HCEC 1CT (cell line): ENCODE results near the gene DLG2.

Experiments used
- DNase-seq: peaks from one replicate; pipeline ENCODE4 v3.0.0-alpha.2; 2017

DLG2 gene

DNA sequence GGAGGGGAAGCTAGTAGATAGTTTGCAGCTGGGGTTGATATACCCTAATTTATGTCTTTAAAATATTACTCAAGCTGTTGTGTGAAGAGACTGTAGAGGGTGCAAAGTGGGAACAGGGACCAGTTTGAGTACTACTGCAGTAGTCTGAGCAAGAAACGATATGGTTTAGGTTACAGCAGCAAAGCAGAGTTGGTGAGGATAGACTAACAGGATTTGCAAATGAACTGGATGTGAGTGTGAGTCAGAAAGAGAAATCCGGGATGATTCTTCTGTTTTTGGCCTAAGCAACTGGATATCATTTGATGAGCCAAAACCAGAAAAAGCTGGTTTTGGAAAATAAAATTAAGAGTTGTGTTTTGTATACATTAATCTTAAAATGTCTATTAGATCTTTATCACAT lies 1591.5 kb downstream of the DLG2 start:
- no peak for DNase-seq

DNA sequence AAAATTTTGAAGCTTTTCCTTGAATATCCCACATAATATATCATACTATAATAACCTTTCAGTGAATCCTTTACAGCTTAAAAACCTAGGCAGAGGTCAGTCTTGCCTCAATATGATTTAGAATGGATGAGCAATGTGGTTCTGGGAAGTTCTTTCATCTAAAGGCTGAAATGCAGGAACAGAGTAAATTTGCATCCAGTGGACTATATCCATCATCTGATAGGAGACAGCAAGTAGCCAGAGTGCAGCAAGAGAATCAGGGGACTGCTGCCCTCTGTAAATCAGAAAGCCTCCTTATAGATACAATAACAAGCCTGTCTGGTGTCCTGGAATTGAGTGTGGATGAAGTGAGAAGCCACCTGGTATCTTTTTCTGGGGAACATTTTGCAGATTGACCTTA lies 1592.7 kb downstream of the DLG2 start:
- no peak for DNase-seq

GRCh38 chr11:84024266-84024665 lies 1602.9 kb downstream of the DLG2 start:
- no peak for DNase-seq

DNA sequence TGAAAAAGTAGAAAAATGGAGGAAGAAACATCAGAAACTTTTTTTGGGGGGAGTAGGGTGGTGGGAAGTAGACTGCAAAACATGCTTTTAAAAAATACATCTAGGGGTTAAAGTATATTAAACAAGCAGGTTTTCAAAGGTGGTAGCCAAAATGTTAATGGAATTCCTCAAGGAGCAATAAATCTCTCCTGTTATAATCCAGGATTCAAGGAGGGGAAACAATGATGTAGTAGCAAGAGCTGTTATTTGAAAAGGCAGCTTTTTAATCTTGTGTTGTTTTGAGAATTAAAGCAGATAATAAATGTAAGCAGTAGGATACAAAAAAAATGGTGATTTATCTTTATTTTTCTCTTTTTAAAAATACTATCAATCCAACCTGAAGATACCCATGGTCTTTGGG lies 1604.4 kb downstream of the DLG2 start:
- no peak for DNase-seq

DNA sequence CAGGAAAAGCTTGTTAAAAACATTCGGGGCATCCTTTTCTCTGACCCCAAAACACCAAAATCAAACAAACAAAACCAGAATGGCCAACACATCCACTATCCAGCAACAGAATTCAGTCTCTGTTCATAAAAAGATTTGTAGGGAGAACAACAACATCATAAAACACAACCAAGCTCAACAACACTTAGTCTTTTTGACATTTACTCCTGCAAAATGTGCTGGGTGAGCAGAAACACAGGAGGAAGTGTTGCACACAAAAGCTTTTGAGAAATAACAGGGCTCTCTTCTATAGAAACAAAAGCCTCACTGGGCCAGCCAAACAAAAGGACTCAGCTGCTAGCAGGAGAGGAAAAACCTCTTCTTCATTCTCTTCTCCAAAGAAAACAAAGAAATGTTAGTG lies 1604.9 kb downstream of the DLG2 start:
- DNase-seq = no peak

- no peak for DNase-seq
These were observed 1605.9 kb downstream of the DLG2 start for GRCh38 chr11:84021291-84021690.

DNA sequence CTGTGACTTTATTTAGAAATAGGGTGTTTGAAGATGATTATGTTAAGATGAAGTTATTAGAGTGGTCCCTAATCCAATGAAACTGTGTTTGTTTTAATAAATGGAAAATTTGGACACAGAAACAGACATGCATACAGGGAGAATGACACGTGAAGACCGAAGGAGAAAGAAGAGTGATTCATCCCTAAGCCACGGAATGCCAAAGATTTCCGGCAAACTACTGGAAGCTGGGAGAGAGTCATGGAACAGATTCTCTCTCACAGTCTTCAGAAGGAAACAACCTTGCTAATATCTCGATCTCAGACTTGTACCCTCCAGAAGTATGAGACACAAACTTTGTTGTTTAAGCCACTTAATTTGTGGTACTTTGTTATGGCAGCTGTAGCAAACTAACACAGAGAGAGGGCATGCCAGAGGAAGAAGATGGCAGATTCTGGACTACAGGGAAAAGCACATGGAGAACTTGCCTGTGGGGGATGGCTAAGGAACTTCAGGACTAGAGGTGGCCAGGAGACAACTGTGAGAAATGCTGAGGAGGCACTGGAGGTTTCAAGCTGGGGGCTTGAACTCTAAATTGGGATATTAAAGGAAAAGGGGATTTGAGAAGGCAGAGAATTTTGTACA lies 1607.5 kb downstream of the DLG2 start:
- DNase-seq = no peak

DNA sequence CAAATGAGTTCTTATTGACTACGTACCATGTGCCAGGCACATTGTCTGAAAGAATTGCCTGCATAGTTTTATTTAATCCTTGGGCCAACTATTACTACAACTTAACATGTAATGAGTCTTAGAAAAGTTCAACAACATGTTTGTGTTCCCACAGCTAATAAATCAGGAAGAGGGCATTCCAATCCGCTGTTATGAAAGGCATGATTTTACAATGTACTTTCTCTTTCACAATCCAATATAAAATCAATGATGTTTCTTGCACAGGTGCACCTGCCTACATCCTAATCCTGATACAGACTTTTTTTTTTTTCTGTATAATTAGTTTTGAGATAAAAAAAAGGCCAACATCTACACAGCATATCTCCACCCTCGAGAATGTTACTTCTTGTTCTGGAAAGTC lies 1612.6 kb downstream of the DLG2 start:
- no peak for DNase-seq

DNA sequence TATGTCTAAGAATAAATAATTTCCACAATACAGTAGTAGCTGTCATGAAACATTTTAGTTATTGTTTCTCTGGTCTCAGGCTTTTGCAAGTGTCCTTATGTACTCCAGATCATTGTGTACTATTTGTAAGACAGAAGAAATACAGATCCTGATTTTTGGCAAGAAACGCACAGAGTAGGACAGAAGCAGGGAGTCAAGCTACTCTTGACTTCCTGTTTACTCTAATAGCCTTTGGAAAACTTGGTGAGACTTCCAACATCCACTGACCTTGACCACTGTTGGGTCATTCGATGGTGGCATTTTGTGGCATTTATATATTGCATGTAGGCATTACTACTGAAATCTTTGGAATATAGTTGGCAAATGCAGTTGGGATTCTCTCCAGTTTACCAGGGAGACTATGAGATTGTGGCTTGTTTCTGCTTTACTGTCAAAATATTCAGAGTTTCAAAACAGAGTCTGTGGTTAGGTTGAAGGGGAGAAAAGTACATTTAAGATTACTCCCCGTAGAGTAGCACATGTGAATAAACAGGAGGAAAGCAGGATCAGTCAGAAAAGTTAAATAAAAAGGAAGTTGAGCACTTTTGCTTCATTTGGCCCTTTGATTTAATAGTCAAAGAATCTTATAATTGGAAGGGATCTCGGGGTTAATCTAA lies 1614.8 kb downstream of the DLG2 start:
- DNase-seq = no peak

DNA sequence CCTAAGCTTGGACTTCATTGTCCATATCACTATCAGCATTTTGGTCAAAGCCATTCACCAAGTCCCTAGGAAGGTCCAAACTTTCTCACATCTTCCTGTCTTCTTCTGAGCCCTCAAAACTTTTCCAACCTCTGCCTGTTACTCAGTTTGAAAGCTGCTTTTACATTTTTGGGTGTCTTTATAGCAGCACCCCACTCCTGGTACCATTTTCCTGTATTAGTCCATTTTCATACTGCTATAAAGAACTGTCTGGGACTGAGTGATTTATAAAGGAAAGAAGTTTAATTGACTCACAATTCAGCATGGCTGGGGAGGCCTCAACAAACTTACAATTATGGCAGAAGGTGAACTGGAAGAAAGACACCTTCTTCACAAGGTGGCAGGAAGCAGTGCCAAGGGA lies 1624.0 kb downstream of the DLG2 start:
- no peak for DNase-seq

- DNase-seq = no peak
These were observed 1628.2 kb downstream of the DLG2 start for GRCh38 chr11:83998921-83999320.

- no peak for DNase-seq
These were observed 1636.9 kb downstream of the DLG2 start for GRCh38 chr11:83990160-83990733.

GRCh38 chr11:83982825-83983224 lies 1644.3 kb downstream of the DLG2 start:
- DNase-seq = no peak

GRCh38 chr11:83979593-83979992 lies 1647.6 kb downstream of the DLG2 start:
- DNase-seq = no peak

GRCh38 chr11:83978942-83979341 lies 1648.2 kb downstream of the DLG2 start:
- no peak for DNase-seq

GRCh38 chr11:83976086-83976485 lies 1651.1 kb downstream of the DLG2 start:
- no peak for DNase-seq

GRCh38 chr11:83972536-83972935 lies 1654.6 kb downstream of the DLG2 start:
- no peak for DNase-seq

DNA sequence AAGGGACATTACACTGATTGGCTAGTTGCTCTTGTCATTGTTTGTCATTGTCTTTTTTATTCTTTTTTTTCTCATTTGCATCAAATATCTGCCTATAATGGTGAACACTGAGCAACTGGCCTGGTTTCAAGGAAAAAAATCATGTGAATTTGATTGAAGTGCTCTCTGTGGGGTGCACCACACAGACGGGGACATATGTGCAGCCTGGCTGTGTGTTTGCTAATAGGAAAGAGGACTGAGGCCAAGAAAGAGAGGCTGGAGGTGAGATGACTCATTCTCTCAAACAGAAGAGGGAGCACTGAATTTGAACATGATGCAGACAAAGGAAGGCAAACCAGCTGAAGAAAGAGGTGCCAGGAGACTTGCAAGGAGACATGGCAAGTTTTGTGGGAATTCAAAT lies 1656.1 kb downstream of the DLG2 start:
- DNase-seq = no peak

DNA sequence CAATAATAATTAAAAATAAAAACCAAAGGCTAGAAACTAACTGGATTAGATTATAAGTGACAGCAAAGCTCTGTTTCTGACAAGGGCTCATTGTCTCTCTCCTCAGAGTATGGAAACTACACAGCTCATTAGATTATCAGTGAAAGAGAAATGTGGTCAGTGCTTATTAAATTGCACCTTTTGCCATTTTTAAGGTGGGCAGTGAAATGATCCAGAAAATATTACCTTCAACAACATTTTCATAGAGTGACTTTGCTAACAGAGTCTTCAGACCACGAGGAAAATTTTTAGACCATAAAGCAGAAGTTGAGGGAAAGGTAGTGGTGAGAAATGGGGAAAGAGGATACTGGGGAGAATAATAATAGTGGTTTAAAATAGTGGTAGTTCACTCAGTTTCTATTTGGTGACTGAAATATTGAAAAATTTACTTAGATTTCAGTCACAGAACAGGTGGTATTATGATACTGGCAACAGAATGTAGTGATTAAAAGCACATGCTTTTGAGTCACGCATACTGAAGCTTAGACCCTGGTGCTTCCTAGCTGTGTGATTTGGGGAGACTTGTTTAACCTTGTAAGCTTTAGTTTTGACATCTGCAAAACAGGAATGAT lies 1657.0 kb downstream of the DLG2 start:
- DNase-seq = no peak

GRCh38 chr11:83957038-83957900 lies 1669.9 kb downstream of the DLG2 start:
- no peak for DNase-seq

DNA sequence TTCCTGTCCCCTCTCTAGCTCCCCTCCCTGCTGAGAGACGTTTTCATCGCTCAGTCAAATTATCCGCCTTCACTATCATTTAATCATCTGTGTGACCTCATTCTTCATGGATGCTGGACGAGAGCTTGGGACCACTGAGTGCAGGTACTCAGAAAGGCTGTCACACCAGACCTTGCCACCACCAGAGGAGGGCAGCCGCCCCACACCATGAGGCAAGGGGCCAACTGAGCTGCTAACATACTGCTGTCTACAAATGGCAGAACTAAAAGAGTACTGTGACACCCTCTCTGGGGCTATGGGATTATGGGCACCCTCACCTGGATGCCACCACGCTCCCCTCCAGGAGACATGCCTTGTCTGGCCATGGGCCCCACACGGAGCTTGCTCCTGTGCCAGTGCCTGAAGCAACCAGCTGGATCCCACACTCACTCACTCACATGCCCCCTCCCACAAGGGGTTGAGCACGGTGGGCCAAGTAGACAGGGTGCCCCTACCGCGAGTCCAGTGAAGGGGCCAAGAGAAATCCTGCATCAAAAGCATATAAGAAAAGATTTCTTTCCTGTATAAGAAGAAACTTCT lies 1670.9 kb downstream of the DLG2 start:
- DNase-seq = no peak

GRCh38 chr11:83954780-83955179 lies 1672.4 kb downstream of the DLG2 start:
- DNase-seq = no peak

GRCh38 chr11:83951521-83951920 lies 1675.6 kb downstream of the DLG2 start:
- no peak for DNase-seq
